Coronary artery (tissue), 2 donors: ENCODE data around the gene SPR.

Experiments used
- DNase-seq: peaks from one replicate; pipeline ENCODE4 v3.0.0-alpha.2; 2017; ENCODE audit warnings: low spot score
- H3K27ac ChIP-seq, 2 donors: fragments of 200-600 bp; sonication (generic); one replicate each; pipeline ENCODE4 v1.5.1; 2016 to 2019
- H3K4me3 ChIP-seq: fragments of 200-600 bp; sonication (generic); 2 replicates; pipeline ENCODE4 v1.5.1; 2016; ENCODE audit warnings: mild to moderate bottlenecking, moderate library complexity
- TF ChIP-seq, protein P1 (sequence below): fragments of 200-600 bp; sonication (generic); IDR thresholded peaks from one replicate; pipeline ENCODE4 v1.5.1; 2019; ENCODE audit warnings: antibody characterized with exemption

SPR gene

DNA sequence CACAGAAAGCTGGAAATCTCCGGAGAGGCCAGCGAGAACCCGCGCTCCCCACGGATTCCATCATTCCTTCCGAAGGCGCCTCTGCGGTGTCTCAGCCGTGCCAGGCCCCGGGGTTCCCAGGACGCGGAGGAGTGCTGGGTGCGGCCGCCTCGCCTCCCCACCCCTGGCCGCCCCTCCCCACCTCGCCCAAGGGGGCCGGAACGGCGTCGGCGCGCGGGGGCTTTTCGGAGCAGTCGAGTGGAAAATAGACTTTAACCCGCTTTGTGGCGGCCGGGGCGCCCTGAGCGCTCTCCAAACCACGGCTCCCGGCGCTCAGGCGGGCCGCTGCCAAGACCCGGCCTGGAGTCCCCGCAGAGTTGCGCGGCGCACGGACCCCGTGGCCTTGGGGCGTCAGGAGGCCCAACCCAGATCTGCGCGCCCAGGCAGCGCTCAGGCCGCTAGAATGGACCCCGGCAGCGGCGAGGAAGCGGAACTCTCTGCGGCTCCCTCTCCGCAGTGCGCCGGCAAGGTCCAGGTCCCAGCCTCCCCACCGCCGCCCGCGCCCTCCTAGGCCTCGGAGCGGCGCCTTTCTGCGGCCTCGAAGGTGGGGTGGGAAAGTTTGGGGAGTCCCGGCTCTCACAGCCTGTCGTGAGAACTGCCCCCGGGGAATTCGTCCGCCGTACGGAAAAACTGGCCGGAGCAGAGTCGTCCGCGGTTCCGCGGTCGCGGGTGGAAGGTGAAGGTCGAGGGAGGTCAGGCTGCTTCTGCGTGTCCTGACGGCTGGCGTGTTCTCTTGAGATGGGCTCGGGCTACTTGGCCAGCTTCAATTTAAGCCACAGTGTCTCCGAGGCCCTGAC lies 28.9 kb downstream of the SPR start:
- Histone ChIP-seq H3K4me3 (peak overlapping the region; percentile 60), H3K27ac (no peak overlapping the region)
- TF ChIP-seq, protein P1, sequence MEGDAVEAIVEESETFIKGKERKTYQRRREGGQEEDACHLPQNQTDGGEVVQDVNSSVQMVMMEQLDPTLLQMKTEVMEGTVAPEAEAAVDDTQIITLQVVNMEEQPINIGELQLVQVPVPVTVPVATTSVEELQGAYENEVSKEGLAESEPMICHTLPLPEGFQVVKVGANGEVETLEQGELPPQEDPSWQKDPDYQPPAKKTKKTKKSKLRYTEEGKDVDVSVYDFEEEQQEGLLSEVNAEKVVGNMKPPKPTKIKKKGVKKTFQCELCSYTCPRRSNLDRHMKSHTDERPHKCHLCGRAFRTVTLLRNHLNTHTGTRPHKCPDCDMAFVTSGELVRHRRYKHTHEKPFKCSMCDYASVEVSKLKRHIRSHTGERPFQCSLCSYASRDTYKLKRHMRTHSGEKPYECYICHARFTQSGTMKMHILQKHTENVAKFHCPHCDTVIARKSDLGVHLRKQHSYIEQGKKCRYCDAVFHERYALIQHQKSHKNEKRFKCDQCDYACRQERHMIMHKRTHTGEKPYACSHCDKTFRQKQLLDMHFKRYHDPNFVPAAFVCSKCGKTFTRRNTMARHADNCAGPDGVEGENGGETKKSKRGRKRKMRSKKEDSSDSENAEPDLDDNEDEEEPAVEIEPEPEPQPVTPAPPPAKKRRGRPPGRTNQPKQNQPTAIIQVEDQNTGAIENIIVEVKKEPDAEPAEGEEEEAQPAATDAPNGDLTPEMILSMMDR, result no peak
- peak; percentile 63 for DNase-seq

- TF ChIP-seq, protein P1, result no peak
- Histone ChIP-seq H3K4me3 (peak overlapping the region; percentile 60), H3K27ac (no peak overlapping the region)
- peak; percentile 56 for DNase-seq
These were observed 29.5 kb downstream of the SPR start for GRCh38 chr2:72916743-72917137.

DNA sequence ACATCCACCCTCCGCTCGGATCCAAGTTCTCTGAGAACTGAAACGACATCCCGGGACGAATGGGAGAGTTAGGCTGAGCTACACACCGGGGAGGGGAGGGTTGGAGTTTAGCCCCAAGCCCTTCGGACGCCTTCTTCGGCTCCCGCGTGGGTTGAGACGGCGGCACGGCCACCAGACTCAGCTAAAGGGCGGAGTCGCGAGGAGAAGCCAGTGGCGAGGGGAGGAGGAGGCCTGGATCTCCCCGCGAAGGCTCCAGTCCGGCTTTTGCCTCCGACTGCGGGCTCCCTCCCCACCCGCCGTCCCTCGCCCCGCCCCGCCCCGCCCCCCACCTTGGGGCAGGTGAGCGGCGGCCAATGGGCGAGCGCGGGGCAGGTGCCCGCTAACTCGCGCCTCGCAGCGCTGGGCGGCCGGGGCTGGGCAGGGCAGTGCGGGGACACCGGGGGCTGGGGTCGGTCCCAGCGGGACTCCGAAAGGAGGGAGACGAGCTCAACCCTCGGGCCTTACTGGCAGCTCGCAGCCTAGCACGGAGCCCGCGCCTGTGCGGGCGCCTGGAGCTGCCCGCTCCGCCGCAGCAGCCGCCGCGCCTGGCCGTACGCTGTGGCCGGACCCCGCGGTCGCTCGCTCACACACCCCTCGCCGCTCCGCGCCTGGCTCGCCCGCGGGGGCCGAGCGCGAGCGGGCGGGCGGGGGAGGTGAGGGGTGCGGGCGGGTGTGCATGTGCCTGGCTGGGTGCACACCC lies 30.1 kb downstream of the SPR start, which contains the start of gene EMX1:
Gene EMX1 (plus strand): TSS at position 382 of the 739 bp plus-strand sequence. CDS start 334 bp downstream, at position 716.
- TF ChIP-seq, protein P1, result no peak
- Histone ChIP-seq H3K4me3 (peak within 1 kb of the TSS; percentile 60), H3K27ac (no peak within 1 kb of the TSS)
- DNase-seq, result no peak

GRCh38 chr2:72917877-72918553 lies 30.8 kb downstream of the SPR start:
- DNase-seq, result no peak
- H3K4me3 ChIP-seq, result peak overlapping the region; percentile 60
- no peak overlapping the region for H3K27ac ChIP-seq
- TF ChIP-seq, protein P1, result no peak

GRCh38 chr2:72919414-72920317 lies 32.5 kb downstream of the SPR start:
- Histone ChIP-seq H3K4me3 (peak overlapping the region; percentile 62), H3K27ac (no peak overlapping the region)
- DNase-seq, result no peak
- TF ChIP-seq, protein P1, result no peak

- peak overlapping the region; percentile 62 for H3K4me3 ChIP-seq
- TF ChIP-seq, protein P1, result no peak
- peak; percentile 59 for DNase-seq
- H3K27ac ChIP-seq, result no peak overlapping the region
These were observed 33.3 kb downstream of the SPR start for GRCh38 chr2:72920318-72921087.
